ENCODE measurements around the gene HIGD1C.

DNA sequence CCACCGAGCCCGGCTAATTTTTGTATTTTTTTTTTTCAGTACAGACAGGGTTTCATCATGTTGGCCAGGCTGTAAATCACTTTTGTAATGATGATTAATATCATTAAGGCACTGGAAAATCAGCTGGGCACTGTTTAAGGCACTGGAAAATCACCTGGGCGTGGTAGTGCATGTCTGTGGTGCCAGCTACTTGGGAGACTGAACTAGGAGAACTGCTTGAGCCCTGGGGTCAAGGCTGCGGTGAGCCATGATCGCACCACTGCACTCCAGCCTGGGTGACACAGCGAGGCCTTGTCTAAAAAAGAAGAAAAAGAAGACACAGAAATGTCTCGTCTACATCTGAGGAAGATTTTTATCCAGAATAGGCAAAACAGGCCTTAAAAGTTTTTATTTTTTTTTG, 61.1 kb downstream of the HIGD1C start:
- TF ChIP-seq, protein P1, sequence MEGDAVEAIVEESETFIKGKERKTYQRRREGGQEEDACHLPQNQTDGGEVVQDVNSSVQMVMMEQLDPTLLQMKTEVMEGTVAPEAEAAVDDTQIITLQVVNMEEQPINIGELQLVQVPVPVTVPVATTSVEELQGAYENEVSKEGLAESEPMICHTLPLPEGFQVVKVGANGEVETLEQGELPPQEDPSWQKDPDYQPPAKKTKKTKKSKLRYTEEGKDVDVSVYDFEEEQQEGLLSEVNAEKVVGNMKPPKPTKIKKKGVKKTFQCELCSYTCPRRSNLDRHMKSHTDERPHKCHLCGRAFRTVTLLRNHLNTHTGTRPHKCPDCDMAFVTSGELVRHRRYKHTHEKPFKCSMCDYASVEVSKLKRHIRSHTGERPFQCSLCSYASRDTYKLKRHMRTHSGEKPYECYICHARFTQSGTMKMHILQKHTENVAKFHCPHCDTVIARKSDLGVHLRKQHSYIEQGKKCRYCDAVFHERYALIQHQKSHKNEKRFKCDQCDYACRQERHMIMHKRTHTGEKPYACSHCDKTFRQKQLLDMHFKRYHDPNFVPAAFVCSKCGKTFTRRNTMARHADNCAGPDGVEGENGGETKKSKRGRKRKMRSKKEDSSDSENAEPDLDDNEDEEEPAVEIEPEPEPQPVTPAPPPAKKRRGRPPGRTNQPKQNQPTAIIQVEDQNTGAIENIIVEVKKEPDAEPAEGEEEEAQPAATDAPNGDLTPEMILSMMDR (IDR thresholded peaks at IDR 0.05) = no peak
- TF ChIP-seq POLR2A (IDR thresholded peaks at IDR 0.05) = no peak
